NCI-H2227 (cell line): ENCODE data around the gene CLASP1.

Experiments
- DNase-seq: peaks from one replicate; lab custom pipeline; 2025; ENCODE audit not compliant: unreplicated experiment; lab: John Stamatoyannopoulos, UW

CLASP1 gene

DNA sequence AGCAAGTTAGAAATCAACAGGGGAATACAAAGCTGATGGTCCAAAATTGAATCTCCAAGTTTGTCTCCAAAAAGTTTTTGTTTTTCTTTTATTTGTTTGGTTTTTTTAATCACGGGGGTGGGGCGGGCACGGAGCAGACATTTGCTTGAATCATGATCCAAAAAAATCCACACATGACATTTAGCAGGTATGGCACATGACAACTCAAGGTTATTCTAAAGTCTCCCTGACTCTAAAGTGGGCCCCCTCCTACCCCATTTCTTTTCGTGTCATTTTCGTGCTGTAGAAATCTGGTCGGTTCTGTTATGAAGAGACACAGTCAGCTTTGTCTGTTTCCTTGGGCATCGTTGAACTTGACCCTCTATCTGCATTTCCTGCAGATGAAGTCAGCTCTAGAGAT lies 104.0 kb downstream of the CLASP1 start:
- no peak for DNase-seq

GRCh38 chr2:121541495-121541894 lies 107.8 kb downstream of the CLASP1 start:
- no peak for DNase-seq

- no peak for DNase-seq
These were observed 109.4 kb downstream of the CLASP1 start for GRCh38 chr2:121539750-121540469.

DNA sequence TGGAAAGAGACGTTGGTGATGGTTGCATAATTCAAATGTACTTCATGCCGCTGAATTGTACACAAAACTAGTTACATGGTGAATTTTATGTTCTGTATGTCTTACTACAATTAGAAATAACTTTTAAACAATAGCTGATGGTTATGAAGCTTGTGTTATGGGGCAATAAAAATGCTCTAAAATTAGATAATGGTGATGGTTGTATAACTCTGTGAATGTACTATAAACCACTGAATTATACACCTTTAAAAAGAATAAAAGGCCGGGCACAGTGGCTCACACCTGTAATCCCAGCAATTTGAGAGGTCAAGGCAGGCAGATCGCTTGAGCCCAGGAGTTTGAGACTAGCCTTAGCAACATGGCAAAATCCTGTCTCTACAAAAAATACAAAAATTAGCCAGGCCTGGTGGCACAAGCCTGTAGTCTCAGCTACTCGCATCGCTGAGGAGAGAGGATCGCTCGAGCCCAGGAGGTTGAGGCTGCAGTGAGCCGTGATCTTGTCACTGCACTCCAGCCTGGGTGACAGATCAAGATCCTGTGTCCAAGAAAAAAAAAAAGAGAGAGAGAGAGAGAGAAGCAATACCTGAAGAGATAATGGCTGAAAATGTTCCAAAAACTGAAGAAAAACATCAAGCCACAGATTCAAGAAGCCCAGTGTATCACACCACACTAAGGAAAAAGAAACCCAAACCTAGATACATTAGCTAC lies 112.3 kb downstream of the CLASP1 start:
- no peak for DNase-seq

GRCh38 chr2:121536347-121536746 lies 112.9 kb downstream of the CLASP1 start:
- no peak for DNase-seq

DNA sequence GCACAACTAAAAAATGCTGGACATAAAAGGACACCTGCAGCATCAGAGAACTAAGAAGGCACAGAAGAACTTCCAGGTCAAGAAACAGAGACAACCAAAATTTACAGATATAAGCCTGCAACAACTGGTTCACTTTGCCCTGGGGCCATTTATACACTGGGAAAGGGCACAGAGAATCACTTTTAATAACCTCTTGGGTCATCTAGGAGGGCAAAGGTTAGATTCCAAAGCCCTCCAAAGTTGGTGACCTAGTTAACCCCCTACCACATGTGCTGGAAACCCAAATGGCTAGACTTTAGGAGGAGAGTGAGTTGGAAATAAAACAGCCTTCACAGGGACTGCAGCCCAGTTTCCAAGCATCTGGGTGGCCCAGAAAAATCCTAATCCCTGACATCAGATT lies 115.3 kb downstream of the CLASP1 start:
- DNase-seq = no peak

GRCh38 chr2:121532894-121533293 lies 116.4 kb downstream of the CLASP1 start:
- peak; percentile 50 for DNase-seq

DNA sequence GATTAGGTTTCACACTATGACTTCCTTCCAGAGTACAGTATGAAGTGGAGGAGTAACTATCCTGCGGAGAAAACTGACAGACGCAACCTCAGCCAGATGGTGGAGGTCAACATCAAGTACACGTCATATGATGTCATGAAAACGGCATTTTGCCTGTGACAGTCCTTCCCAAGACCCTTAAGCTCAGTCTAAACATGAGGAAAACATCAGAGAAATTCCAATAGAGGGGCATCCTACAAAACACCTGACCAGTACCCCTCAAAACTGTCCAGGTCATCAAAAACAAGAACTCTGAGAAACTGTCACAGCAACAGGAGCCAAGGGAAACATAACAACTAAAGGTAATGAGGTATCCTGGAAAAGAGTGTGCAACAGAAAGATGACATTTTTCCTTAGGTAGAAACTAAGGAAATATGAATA lies 116.9 kb downstream of the CLASP1 start:
- DNase-seq = peak; percentile 55

- peak; percentile 89 for DNase-seq
These were observed 119.0 kb downstream of the CLASP1 start for GRCh38 chr2:121530212-121530705.

- peak; percentile 78 for DNase-seq
These were observed 119.6 kb downstream of the CLASP1 start for GRCh38 chr2:121529439-121530211.

GRCh38 chr2:121527009-121527682 lies 122.1 kb downstream of the CLASP1 start:
- DNase-seq = no peak

GRCh38 chr2:121524685-121525425 lies 124.4 kb downstream of the CLASP1 start:
- no peak for DNase-seq

GRCh38 chr2:121521359-121521758 lies 127.9 kb downstream of the CLASP1 start:
- DNase-seq = no peak

GRCh38 chr2:121520641-121520994 lies 128.6 kb downstream of the CLASP1 start:
- DNase-seq = no peak

GRCh38 chr2:121519732-121520640 lies 129.3 kb downstream of the CLASP1 start:
- DNase-seq = no peak

DNA sequence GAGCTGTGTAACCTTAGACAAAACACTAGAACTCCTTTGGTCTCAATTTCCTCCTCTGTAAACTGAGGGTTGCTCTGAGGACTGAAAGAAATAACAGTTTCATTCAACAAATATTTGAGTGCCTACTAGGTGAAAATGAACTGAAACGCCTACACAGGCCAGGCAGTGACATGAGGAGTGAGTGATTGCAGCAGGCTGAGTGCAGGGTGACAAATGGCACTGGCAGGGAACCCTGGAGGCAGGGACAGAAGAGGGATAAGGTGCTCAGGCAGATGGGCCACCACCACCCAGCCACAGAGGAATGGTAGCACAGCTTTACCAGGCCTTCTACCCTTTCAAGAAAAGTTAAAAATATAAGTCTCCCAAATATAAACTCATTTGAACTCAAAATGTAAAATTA lies 130.1 kb downstream of the CLASP1 start:
- no peak for DNase-seq

- DNase-seq = no peak
These were observed 135.5 kb downstream of the CLASP1 start for GRCh38 chr2:121513597-121514333.

GRCh38 chr2:121510857-121511256 lies 138.4 kb downstream of the CLASP1 start:
- DNase-seq = no peak

- no peak for DNase-seq
These were observed 142.6 kb downstream of the CLASP1 start for GRCh38 chr2:121506621-121507020.
